Tibial nerve (tissue), 4 donors: Measurements from ENCODE around the gene CAB39L.

Experiments used
- EP300 ChIP-seq, 2 donors: sonication (generic); formaldehyde crosslinking; IDR thresholded peaks; one replicate each; pipeline ENCODE4 v1.6.1; 2017; ENCODE audit warnings: antibody characterized with exemption in 2 of 2, mild to moderate bottlenecking in 1 of 2
- POLR2A ChIP-seq, 2 donors: fragments of 450-650 bp; IDR thresholded peaks; one replicate each; pipeline ENCODE4 v1.6.1; 2017; ENCODE audit warnings: antibody characterized with exemption in 2 of 2, mild to moderate bottlenecking in 2 of 2, moderate library complexity in 2 of 2
- TF ChIP-seq, protein P1 (sequence below), 5 experiments: fragments of 200-600 bp in 3 of 5; fragments of 450-650 bp in 2 of 5; sonication (generic) in 3 of 5; IDR thresholded peaks; one replicate each; pipeline ENCODE4 v1.5.1; 2016 to 2019; ENCODE audit warnings: antibody characterized with exemption in 5 of 5, mild to moderate bottlenecking in 3 of 5, moderate library complexity in 2 of 5

DNA sequence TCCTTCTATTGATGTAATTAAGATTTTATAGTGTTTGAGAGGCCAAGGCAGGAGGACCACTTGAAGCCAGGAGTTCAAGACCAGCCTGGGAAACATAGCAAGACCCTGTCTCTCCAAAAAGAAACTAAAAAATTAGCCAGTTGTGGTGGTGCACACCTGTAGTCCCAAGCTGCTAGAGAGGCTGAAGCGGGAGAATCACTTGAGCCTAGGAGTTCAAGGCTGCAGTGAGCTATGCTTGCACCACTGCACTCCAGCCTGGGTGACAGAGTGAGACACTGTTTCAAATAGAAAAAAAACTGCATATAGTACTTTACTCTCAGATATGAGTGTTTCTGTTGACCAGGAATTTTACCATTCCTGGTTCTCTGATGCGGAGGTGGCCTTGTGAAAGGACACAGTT, 147.2 kb downstream of the CAB39L start:
- TF ChIP-seq, protein P1, sequence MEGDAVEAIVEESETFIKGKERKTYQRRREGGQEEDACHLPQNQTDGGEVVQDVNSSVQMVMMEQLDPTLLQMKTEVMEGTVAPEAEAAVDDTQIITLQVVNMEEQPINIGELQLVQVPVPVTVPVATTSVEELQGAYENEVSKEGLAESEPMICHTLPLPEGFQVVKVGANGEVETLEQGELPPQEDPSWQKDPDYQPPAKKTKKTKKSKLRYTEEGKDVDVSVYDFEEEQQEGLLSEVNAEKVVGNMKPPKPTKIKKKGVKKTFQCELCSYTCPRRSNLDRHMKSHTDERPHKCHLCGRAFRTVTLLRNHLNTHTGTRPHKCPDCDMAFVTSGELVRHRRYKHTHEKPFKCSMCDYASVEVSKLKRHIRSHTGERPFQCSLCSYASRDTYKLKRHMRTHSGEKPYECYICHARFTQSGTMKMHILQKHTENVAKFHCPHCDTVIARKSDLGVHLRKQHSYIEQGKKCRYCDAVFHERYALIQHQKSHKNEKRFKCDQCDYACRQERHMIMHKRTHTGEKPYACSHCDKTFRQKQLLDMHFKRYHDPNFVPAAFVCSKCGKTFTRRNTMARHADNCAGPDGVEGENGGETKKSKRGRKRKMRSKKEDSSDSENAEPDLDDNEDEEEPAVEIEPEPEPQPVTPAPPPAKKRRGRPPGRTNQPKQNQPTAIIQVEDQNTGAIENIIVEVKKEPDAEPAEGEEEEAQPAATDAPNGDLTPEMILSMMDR (IDR thresholded peaks at IDR 0.05): no peak
- no peak for TF ChIP-seq EP300 (IDR thresholded peaks at IDR 0.05)
- TF ChIP-seq POLR2A (IDR thresholded peaks at IDR 0.05): no peak
